ENCODE measurements around the gene PARD3.

The PARD3 gene

DNA sequence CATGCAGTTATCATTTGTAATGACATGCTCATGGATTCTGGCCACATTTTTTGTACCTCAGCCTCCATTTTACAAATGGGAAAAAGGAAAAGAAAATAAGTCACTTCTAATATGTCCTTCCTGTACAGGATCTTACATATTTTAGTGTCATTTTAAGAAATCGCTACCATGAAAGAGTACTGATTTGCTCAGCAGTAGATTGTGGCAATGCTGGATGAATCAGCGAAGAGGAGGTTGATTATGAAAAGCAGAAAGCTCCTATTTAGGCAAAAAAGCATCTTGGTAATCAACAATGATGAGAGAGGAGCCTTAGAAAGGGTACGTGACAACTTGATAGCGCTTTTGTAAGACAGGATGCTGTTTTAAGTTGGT lies 522.9 kb downstream of the PARD3 start:
- DNase-seq (ENCODE audit: low read depth), result no peak
- in situ Hi-C loops (cut with HindIII; ENCODE audit: low sequenced_read_pairs), result loop anchor here (5.0 kb wide), 1 partner anchor 80 kb away; no protein-coding TSS in a partner anchor
- TF ChIP-seq, protein P1, sequence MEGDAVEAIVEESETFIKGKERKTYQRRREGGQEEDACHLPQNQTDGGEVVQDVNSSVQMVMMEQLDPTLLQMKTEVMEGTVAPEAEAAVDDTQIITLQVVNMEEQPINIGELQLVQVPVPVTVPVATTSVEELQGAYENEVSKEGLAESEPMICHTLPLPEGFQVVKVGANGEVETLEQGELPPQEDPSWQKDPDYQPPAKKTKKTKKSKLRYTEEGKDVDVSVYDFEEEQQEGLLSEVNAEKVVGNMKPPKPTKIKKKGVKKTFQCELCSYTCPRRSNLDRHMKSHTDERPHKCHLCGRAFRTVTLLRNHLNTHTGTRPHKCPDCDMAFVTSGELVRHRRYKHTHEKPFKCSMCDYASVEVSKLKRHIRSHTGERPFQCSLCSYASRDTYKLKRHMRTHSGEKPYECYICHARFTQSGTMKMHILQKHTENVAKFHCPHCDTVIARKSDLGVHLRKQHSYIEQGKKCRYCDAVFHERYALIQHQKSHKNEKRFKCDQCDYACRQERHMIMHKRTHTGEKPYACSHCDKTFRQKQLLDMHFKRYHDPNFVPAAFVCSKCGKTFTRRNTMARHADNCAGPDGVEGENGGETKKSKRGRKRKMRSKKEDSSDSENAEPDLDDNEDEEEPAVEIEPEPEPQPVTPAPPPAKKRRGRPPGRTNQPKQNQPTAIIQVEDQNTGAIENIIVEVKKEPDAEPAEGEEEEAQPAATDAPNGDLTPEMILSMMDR (IDR thresholded peaks at IDR 0.05; ENCODE audit: low read depth, low read length, missing control alignments), result no peak
- H3K4me3 ChIP-seq (ENCODE audit: low read depth, low read length), result no peak overlapping the region

- no peak for DNase-seq (ENCODE audit: low read depth)
- TF ChIP-seq, protein P1 (IDR thresholded peaks at IDR 0.05; ENCODE audit: low read depth, low read length, missing control alignments), result no peak
- H3K4me3 ChIP-seq (ENCODE audit: low read depth, low read length), result no peak overlapping the region
- in situ Hi-C loops (cut with HindIII; ENCODE audit: low sequenced_read_pairs), result loop anchor here (5.0 kb wide), 1 partner anchor 81 kb away; no protein-coding TSS in a partner anchor
Observed at GRCh38 chr10:34291466-34292193, 523.5 kb downstream of the PARD3 start.

DNA sequence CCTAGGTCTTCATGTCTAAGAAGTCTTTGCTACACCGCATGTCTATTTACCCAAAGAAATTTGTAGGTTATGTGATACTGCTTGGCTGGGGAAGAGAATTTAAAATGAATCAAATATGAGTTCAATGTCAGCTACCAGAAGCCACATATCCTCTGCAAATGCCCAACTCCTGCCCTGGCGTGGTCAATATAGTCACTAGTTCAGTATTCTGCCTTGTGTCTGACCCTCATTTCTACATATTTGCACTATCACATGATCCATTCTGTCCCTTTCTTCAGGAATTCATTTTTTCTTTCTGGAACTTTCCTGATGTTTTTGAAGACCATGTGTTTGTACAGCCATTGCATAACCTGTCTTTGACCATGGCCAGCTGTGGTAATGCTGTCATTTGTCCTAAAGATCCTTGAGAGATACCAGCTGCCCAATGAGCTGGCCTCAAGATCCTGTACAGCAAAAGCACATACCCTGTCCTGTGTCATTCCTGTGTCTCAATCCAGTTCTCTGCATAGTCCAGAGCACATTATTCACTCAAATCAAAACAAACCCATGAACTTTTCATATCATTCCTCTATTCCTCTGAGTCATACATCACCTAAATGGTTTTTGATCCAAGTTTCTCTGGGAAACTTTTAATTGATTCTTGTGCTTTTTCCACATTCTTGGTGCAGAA lies 524.5 kb downstream of the PARD3 start:
- DNase-seq (ENCODE audit: low read depth), result peak; percentile 32
- TF ChIP-seq, protein P1 (IDR thresholded peaks at IDR 0.05; ENCODE audit: low read depth, low read length, missing control alignments), result no peak
- in situ Hi-C loops (cut with HindIII; ENCODE audit: low sequenced_read_pairs), result loop anchor here (5.0 kb wide), 1 partner anchor 82 kb away; no protein-coding TSS in a partner anchor

GRCh38 chr10:34288634-34289033 lies 526.5 kb downstream of the PARD3 start:
- DNase-seq (ENCODE audit: low read depth), result no peak
- in situ Hi-C loops (cut with HindIII; ENCODE audit: low sequenced_read_pairs), result no loop called here
- TF ChIP-seq, protein P1 (IDR thresholded peaks at IDR 0.05; ENCODE audit: low read depth, low read length, missing control alignments), result no peak

More for the DNA sequence above, 524.5 kb downstream of the PARD3 start:
- no peak overlapping the region for H3K4me3 ChIP-seq (ENCODE audit: low read depth, low read length)

GRCh38 chr10:34286136-34286739 lies 528.9 kb downstream of the PARD3 start:
- no peak for DNase-seq (ENCODE audit: low read depth)
- no peak overlapping the region for H3K4me3 ChIP-seq (ENCODE audit: low read depth, low read length)
- TF ChIP-seq, protein P1 (IDR thresholded peaks at IDR 0.05; ENCODE audit: low read depth, low read length, missing control alignments), result no peak
- in situ Hi-C loops (cut with HindIII; ENCODE audit: low sequenced_read_pairs), result no loop called here

More at GRCh38 chr10:34288634-34289033, 526.5 kb downstream of the PARD3 start:
- no peak overlapping the region for H3K4me3 ChIP-seq (ENCODE audit: low read depth, low read length)
